Non-pigmented ciliary epithelial cell (primary cell): ENCODE results near the gene RCAN2.
"Not testable (repeated sequence)": the region's sequence is repeated elsewhere in the genome, so short reads cannot be mapped to it uniquely, and the experiment has no call there.

Experiments
- DNase-seq: peaks from one replicate; pipeline ENCODE4 v3.0.0-alpha.2; 2010; ENCODE audit warnings: low read depth

Gene RCAN2

GRCh38 chr6:46440141-46440540 is 51.1 kb downstream of the RCAN2 start:
- DNase-seq, result no peak

- no peak for DNase-seq
These were observed 53.0 kb downstream of the RCAN2 start for GRCh38 chr6:46438245-46438644.

- no peak for DNase-seq
These were observed 53.5 kb downstream of the RCAN2 start for GRCh38 chr6:46437671-46438221.

GRCh38 chr6:46422619-46423018 is 68.6 kb downstream of the RCAN2 start:
- no peak for DNase-seq

- DNase-seq, result no peak
These were observed 69.3 kb downstream of the RCAN2 start for GRCh38 chr6:46421939-46422338.

GRCh38 chr6:46420921-46421638 is 70.2 kb downstream of the RCAN2 start:
- no peak for DNase-seq

- DNase-seq, result no peak
These were observed 71.7 kb downstream of the RCAN2 start for GRCh38 chr6:46419576-46420002.

- DNase-seq, result no peak
These were observed 76.9 kb downstream of the RCAN2 start for GRCh38 chr6:46414398-46414797.

- DNase-seq, result no peak
These were observed 78.6 kb downstream of the RCAN2 start for GRCh38 chr6:46412662-46413061.

- DNase-seq, result no peak
These were observed 79.6 kb downstream of the RCAN2 start for GRCh38 chr6:46411456-46412197.

- no peak for DNase-seq
These were observed 80.8 kb downstream of the RCAN2 start for GRCh38 chr6:46410334-46410953.

GRCh38 chr6:46407776-46408530 is 83.3 kb downstream of the RCAN2 start:
- DNase-seq, result no peak

- no peak for DNase-seq
These were observed 84.0 kb downstream of the RCAN2 start for GRCh38 chr6:46407246-46407645.

- not testable (repeated sequence) for DNase-seq
These were observed 85.5 kb downstream of the RCAN2 start for GRCh38 chr6:46405620-46406180.

- no peak for DNase-seq
These were observed 90.4 kb downstream of the RCAN2 start for GRCh38 chr6:46400898-46401297.

GRCh38 chr6:46395530-46395929 is 95.7 kb downstream of the RCAN2 start:
- DNase-seq, result no peak

- DNase-seq, result no peak
These were observed 97.3 kb downstream of the RCAN2 start for GRCh38 chr6:46393940-46394337.

GRCh38 chr6:46393161-46393939 is 97.9 kb downstream of the RCAN2 start:
- no peak for DNase-seq

- DNase-seq, result no peak
These were observed 99.0 kb downstream of the RCAN2 start for GRCh38 chr6:46392294-46392693.

- no peak for DNase-seq
These were observed 100.9 kb downstream of the RCAN2 start for GRCh38 chr6:46390153-46390876.
